COR-L47 (cell line): ENCODE measurements around the gene ALAD.
"Not testable (repeated sequence)": the region's sequence is repeated elsewhere in the genome, so short reads cannot be mapped to it uniquely, and the experiment has no call there.

Experiments
- DNase-seq: peaks from one replicate; lab custom pipeline; 2025; lab: John Stamatoyannopoulos, UW

ALAD gene

DNA sequence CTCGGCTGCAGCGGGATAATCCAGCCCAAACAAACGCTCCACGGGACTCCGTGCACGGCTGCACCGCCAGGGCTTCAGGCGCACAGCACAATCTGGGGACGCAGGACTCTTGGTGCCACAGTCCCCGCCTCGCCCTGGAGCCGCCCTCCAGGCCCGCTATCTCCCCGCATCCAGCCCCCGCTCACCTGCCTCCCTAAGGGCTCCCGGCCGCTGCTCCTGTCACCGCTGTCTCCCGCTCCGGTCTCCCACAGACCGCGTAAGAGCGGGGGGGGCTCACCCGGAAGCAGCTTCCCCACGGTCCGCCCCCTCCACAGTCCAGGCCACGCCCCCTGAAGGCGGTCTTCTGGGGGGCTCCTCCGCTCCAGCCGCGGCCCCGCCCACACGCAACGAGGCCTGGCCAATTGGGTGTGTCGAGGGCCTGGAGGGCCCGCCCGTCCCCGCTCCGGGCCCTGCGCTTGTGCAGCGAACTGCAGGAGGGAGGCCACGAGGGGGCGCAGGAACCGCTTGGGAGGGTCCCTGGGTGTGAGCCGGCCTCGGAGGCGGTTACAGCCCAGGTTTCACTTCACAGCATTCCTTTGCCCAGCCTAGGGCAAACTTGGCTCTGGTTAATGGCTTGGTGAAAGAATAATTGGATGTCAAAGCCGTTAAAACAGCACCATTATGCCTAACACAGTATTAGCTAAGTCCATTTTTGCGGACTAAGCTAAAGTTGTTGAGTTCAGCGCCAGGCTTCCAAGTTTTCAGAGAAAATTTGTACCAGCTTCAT lies at the start of gene ALAD:
Gene ALAD, minus strand, starts transcription at position 258 of the 766 bp plus-strand sequence. CDS start 7,725 bp downstream, outside the sequence.
- DNase-seq, result peak; percentile 98

DNA sequence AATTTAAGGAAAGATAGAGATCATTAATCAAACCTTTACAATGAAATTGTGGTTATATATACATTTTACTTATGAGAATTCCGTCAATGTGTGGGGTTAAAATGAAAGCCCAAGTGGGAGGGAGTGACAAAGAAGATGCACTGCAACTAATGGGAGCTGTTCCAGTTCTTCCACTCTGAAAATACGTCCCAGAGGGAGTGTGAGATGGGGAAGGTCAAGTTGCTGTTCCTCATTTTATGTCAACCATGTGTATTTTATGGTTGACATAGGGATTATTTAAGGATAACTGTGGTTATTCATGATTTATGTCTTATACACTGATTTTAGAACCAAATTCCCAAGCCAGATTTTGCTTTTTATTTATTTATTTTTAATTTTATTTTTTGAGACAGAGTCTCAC lies 48.3 kb upstream of the ALAD start:
- no peak for DNase-seq

DNA sequence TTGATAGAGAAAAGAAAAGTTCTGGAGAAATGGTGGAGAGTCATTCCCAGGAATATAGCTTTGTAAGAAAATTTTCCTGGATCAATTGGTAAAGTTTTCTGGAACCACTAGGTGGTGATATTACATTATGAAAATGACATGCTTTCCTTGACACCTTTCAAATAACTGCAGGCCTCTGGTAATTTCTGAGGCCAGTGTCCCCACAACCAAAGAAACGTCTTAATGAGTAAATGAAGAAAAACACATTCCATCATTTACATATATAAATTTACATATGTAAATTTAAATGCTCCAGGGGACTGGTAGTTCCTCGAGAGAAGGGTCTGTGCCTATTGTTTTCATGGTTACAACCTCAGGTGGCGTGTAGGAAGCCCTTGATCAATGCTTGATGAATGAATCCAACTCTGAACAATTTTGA lies 45.2 kb upstream of the ALAD start:
- peak; percentile 30 for DNase-seq

DNA sequence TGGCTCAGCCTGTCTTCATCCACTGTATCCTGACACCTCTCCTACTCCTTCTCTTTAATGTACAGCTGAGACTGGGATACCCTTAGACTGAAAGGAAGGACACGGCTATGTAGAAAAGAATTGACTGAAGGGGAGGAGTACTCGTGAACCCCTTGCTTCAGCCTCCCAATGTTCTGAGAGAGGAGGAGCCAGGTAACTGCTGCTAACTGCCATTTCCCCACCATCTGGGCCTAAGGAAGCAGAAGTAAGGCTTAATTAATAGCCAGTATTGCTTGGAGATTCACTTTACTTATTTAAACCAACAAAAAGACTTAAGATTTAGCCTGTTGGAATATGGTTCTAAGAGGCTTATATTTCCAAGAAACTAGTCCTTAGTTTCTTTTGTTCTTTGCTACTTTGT lies 43.7 kb upstream of the ALAD start:
- DNase-seq, result no peak

DNA sequence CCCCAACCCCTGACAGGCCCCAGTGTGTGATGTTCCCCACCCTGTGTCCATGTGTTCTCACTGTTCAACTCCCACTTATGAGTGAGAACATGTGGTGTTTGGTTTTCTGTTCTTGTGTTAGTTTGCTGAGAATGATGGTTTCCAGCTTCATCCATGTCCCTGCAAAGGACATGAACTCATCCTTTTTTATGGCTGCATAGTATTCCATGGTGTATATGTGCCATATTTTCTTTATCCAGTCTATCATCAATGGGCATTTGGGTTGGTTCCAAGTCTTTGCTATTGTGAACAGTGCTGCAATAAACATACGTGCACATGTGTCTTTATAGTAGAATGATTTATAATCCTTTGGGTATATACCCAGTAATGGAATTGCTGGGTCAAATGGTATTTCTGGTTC lies 36.6 kb upstream of the ALAD start:
- not testable (repeated sequence) for DNase-seq

DNA sequence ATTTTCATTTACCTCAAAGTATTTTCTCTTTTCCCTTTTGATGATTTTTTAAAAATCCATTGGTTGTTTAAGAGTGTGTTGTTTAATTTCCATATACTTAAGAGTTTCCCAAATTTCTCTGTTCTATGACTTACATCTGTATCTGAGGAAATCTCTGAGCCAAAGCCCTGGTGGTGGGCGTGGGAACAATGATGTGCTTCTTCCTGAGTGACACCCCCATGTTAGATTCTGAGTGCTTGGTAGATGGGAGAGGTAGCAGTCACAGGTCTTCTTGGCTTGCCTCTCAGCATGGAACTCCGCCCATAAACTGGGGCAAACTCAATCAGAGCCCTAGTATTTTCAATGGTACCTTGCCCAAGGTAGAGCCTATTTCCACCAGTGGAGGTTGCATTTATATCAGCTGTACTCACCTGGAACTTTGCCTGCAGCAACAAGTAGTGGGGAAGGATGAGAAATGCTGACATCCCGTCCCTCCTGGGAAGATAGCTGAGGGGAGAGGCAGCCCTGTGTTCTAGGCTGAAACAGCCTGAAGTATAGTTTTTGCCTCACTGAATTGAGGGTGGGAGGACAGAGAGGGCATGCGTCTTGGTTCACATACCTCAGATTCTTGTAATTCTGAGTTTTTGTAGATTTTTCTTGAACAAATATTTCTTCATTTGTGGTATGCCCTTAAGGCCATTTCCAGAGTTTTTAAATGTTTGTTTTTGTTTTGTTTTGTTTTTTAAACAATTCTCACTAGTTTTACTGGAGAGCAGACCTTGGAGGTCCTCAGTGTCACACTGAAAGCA lies 35.8 kb upstream of the ALAD start:
- DNase-seq, result no peak

DNA sequence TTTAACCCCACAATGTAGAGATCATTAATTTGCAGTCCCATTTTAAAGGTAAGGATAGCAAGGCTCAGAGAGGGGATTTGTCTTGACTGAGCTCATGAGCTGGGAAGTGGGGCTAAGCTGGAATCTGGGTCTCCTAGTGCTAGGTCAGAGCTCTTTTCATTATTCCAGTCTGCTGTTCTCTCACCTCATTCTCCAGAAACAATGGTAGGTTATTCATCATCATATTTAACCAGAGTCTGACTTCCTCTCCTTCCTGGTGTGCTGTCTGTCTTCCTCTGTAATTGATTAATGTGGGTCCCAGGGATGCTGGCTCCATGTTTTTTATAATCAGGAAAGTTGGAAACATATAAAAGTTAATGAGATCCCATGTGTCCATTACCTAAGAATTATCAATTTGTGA lies 30.1 kb upstream of the ALAD start:
- DNase-seq, result no peak

DNA sequence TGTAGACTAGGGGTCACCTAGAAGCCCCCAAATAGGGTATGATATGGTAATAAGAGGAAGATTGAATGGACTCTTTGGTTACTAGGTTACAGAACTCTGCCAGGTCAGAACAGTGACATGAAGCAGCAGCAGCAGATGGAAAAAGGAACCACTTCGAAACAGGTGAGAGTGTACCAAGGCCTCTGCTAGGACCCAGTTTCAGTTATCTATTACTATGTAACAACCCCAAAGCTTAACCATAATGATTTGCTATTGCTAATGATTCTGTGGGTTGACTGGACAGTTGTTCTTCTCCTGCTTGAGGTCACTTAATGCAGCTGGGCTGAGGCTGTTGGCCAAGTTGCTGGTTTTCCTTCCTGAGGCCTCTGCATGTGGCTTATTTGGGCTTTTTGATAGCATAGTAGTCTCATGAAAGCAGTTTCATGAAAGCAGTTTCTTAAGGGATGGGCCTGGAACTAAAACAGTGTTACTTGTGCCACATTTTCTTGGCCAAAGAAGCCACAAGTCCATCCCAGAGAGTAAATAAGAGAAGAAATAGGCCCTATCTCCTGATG lies 27.1 kb upstream of the ALAD start:
- no peak for DNase-seq

DNA sequence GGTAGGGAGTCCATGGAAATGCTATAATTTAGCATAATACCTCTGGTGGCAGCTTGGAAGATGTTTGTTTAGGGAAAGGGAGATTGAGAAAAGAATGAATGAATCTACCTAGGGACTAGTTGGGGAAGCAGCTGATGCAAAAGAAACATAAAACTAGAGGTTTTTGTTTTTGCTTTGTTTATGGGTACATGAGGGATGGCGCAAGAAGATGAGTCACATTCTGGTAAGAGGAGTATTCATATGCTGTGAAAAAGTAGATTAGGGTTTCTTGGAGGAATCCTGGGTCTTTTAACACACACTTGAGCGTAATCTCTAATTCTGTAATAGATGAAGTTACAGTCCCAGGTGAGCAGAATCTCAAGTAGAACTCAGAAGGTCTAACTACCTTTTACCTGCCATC lies 26.5 kb upstream of the ALAD start:
- no peak for DNase-seq

DNA sequence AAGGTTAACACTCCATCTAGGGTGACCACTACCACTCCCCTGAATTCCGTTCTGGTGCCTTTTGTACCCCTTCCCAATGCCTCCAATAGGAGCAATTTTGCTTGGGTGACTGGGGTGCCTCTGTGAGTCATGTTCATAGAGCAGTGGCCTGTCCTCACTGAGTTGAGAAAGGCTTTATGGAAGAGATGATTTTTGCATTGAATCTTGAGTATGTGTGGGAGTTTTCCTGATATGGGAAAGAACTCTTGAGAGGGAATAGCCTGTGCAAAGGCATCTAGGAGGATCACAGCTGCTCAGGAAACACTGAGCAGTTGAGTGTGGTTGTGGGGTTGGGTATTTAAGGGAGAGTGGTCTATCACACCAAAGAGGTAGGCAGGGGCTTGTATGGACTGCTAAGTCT lies 25.6 kb upstream of the ALAD start:
- DNase-seq, result no peak

DNA sequence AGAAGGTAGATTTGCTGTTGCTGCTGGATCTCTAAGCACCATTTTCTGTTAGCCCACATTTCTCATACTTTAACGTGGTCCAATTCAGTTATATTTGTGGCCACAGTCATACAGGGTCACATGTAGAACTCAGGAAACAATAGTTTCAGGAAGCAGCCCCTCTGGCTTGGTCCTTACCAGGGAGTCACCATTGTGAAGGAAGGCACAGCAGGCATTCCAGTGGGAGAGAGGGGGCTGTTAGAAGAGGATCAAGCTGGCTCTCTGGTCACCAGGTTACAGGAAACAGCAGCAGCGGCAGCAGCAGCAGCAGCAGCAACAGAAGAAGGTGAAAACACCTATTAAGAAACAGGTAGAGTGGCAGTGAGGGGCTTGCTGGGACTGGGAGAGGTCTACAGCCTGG lies 24.0 kb upstream of the ALAD start:
- DNase-seq, result no peak

DNA sequence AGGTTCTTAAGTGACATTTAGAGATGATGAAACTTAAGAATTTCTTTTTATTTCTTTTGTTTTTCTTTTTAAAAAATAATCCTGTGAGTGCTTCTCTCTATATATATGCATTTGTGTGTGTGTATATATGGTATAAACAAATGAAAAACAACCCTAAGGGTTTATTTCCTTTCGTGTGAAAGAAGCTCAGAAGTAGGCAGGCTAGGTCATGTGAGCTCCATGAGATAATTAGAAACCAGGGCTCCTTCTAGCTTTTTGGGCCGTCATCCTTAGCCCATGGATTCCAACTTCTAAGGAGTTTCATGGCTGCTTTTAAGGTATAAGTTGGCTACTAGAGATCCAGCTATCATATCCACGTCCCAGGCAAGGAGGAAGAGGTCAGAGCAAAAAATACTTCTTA lies 20.6 kb upstream of the ALAD start:
- DNase-seq, result no peak

DNA sequence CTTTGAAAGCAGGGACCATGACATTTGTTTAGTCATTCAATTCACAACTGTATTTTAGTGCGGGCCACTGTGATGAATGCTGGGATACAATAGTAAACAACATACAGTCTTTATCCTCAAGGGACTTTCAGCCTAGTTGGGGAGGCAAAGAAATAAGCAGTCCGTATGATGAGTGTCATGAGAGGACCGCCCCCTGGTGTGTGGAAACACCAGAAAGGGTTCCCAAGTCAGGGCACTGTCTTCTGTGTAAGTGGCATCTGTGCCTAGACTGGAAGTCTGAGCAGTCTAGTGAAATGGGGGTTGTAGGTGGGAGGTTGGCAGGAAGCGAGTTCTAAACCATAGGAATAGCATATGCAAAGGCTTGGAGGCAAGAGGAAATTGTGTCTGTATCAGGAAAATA lies 16.3 kb upstream of the ALAD start:
- DNase-seq, result no peak

DNA sequence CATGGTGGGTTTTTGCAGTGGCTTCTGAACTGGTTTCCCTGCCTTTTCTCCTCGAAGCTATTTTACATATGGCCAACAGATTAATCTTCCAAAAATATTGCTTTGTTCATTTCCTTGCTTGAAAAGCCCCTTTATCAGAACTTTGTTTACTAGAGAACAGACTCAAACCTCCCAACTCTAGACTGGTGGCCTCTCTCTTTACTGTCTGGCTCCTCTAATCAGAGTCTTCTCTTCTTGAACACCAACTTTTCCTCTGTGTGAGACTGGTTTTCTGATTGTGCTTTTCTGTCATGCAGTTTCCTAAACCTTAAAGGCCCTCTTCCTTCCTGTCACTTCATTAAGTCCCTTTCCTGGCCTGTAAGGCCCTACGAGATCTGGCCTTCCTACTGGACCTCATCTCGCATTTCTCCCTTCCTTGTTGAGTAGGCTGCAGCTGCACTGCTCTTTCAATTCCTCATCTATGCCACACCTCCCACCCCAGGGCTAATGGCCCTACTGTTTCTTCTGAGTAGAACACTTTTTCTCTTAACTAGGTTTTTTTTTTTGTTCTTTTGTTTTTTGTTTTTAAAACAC lies 15.2 kb upstream of the ALAD start:
- DNase-seq, result no peak

DNA sequence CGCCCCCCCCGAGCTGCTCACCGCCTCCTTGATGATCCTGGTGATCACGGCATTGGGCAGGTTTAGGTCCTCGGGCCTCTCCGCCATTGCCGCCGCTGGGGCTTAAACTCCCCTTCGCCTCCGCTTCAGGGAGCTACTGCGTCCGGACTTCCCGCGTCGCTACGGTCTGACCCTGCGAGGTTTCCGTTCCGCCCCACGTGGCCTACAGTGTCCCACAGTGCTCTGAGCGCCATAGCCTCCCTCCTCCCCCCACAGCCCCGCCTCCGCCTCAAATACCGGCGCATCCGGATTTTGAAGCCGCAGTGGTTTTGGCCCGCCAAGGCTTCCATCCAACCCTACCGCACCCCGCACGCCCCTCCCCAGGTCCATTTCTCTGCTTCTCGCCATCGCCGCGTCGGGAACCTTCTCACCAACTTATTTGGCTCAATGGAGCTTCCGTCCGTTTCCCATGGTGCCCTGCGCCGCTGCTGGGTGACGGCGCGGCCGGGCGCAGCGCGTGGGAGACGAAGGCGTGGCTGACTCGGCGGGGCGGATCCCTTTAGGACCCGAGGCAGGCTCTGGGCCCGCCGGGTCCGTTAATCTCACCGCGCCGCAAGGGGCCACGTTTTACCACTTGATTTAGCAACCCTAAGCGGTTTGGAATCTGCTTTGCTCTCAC lies 9.3 kb upstream of the ALAD start, which contains the start of the genes C9orf43 and POLE3:
Gene C9orf43, plus strand, starts transcription at position 541 of the 658 bp plus-strand sequence. CDS start 2,747 bp downstream, outside the sequence.
Gene POLE3, minus strand, starts transcription at position 469 of the 658 bp plus-strand sequence. Its CDS starts 382 bp downstream, at position 87.
- peak; percentile 94 for DNase-seq

DNA sequence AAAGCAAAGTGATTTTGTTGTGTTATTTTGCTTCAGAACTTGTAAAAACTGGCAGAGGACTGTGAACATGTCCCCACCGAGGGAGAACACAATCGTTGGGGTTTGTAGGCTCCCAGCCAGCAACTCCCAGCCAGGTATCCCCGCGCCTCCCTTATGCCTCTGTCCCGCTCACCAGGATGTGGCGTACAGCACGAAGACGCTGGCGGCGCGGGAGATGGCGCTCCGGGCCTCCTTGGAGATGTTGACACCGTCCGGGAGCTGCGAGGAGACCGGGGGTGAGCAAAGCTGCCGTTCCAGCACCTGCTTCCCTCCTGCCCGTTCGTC lies 8.8 kb upstream of the ALAD start:
- peak; percentile 30 for DNase-seq

DNA sequence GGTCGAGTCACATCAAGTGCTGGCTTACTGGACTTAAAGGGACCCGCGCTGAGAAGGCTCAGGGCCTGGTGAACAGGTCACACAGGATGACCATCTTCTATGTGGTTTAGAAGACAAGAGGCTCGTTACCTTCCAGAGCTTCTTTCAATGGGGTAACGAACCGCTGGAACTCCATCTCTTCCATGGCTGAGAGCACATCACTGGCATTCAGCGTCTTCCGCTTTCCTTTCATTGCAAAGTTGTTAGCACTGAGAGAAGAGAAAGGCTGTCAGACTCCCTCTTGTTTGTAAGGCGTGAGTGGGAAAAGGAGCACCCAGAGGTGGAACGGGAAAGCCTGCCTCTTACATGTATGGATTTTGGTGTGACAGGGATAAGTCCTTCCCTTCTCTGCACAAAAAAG lies 8.4 kb upstream of the ALAD start:
- DNase-seq, result no peak

DNA sequence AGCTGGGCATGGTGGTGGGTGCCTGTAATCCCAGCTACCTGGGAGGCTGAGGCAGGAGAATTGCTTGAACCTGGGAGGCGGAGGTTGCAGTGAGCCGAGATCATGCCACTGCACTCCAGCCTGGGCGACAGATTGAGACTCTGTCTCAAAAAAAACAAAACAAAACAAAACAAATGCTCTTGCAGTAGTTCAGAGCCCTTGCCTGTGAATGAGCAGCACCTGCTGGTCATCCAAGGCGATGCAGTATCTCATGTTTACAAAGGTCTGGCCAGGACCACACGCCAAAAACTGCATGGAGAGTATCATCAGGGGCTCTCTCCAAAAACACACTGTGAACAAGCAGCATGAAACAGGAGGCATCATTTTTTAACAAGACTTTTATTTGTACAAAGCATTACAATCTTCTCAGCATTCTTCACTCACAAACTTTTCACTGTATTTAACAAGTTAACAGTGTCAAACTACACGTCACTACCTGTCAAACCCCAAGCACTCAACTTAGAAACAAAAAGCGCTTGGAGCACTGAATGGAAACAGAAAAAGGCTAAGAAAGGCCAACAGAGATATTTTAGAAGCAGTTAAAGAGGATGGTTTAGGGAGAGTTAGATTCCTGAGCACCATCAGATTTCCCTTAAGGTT lies 5.9 kb upstream of the ALAD start:
- peak; percentile 62 for DNase-seq

DNA sequence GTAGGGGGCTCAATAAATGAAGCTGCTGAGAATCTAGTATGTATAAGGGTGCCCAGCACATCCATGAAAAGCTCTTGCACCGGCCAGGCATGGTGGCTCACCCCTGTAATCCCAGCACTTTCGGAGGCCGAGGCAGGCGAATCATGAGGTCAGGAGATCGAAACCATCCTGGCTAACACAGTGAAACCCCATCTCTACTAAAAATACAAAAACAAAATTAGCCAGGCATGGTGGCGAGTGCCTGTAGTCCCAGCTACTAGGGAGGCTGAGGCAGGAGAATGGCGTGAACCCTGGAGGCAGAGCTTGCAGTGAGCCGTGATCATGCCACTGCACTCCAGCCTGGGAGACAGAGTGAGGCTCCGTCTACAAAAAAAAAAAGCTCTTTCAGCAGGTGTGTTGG lies 5.3 kb upstream of the ALAD start:
- not testable (repeated sequence) for DNase-seq

DNA sequence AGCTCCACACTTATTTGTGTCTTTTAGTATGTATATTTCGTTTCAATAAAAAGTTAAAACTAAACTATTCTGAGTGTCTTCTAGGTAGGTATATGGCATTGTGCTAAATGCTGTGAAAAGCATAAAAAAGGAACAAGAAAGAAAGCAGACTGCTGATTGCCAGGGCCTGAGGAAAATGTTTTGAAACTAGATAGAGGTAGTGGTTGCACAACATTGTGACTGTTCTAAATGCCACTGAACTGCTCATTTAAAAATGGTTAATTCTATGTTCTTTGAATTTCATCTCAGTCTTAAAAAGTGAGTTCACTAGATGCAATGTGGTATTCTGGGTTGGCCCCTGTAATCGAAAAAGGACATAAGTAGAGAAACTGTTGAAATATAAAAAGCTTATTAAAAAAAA lies 2.6 kb upstream of the ALAD start:
- DNase-seq, result no peak

DNA sequence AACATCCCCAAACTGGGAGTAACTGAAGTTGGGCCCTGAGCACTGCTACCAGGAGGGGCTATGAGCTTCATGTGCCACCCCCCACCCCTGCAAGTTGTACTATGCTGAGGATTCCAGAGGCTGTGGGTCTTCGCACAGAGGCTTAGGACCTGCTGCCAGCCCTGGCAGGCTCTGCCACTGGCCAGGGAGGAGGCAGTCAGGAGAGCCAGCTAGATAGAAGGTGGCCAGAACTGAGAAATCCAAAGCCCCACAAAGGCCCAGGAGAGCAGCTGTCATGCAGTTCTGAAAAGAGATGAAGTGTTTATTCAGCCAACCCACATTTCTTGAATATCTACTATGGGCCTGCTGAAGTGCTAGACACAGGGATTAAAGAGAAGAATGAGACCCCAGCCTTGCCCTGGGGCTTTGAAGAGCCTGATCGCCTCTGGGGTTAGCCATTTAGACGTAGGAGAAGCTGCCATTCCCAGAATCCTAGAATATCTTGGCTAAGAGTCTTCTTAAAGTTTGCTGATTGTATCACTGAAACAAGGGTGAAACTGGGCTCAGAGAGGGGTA lies 1.4 kb downstream of the ALAD start:
- DNase-seq, result no peak
